Measurements from ENCODE around the gene HSD17B1. TPM values are rescaled to one million over a fixed set of nuclear protein-coding genes. Genes with fewer than 3 reads are reported as not detected.
"Not testable (repeated sequence)": the region's sequence is repeated elsewhere in the genome, so short reads cannot be mapped to it uniquely, and the experiment has no call there.

The HSD17B1 gene
- total RNA-seq, 1 experiment from 2014 or later = 1.3 TPM

- peaks cover 24% of the 10 kb centered on the region for H3K79me2 ChIP-seq (ENCODE audit: low read depth)
- TSS peak; percentile 42 for BruUV-seq (replicated peaks)
- peak overlapping the region; percentile 99 for H3K4me3 ChIP-seq
- peak overlapping the region; percentile 98 for H3K4me2 ChIP-seq
- CTCF ChIA-PET = interaction anchor here (1.1 kb wide), 1 partner anchor 9 kb away, joined by 3 read pairs; no protein-coding TSS in a partner anchor
- TF ChIP-seq CTCF (conservative IDR thresholded peaks at IDR 0.05) (no peak), EZH2 (IDR thresholded peaks at IDR 0.05; ENCODE audit: low read depth) (no peak)
- H3K9me2 ChIP-seq (ENCODE audit: insufficient read depth) = no peaks in the 10 kb centered on the region
- no peaks in the 10 kb centered on the region for H3K9me3 ChIP-seq (ENCODE audit: insufficient read depth, low read depth)
- no peaks in the 10 kb centered on the region for H4K20me1 ChIP-seq (ENCODE audit: insufficient read depth)
- DNase-seq = peak; percentile 59 to 81
- H2AFZ ChIP-seq = peak overlapping the region; percentile 83
- peaks cover 8% of the 10 kb centered on the region; the same call in 1 of the 2 replicates for H3F3A ChIP-seq (ENCODE audit: insufficient read depth, low read depth)
- no peaks in the 10 kb centered on the region for H3K4me1 ChIP-seq (replicated peaks; ENCODE audit: insufficient read depth)
- H3K36me3 ChIP-seq (ENCODE audit: low read depth) = no peaks in the 10 kb centered on the region
- POLR2A ChIA-PET (ENCODE audit: unreplicated experiment) = interaction anchor here (0.6 to 0.7 kb wide), 3 partner anchors 19 to 166 kb away, joined by 3 to 5 read pairs (median 3); partner anchors contain the start of genes NAGLU and STAT3
- intact Hi-C loops (cut with micrococcal nuclease; ENCODE audit: unreplicated experiment) = no loop called here
- H3K27me3 ChIP-seq (ENCODE audit: insufficient read depth, low read depth) = no peaks in the 10 kb centered on the region
- H3K27ac ChIP-seq = peak overlapping the region; percentile 58
Observed at GRCh38 chr17:42554250-42555121, 1.8 kb downstream of the HSD17B1 start.

GRCh38 chr17:42555122-42555622 lies 2.4 kb downstream of the HSD17B1 start:
- Histone ChIP-seq H3K4me2 (peak overlapping the region; percentile 98), H3K79me2 (ENCODE audit: low read depth) (peaks cover 24% of the 10 kb centered on the region), H2AFZ (peak overlapping the region; percentile 83), H3K4me1 (replicated peaks; ENCODE audit: insufficient read depth) (no peaks in the 10 kb centered on the region), H3K9me2 (ENCODE audit: insufficient read depth) (no peaks in the 10 kb centered on the region), H3K4me3 (peak overlapping the region; percentile 99), H3K36me3 (ENCODE audit: low read depth) (no peaks in the 10 kb centered on the region), H3K27me3 (ENCODE audit: insufficient read depth, low read depth) (no peaks in the 10 kb centered on the region), H4K20me1 (ENCODE audit: insufficient read depth) (no peaks in the 10 kb centered on the region), H3K27ac (peak overlapping the region; percentile 58), H3K9me3 (ENCODE audit: insufficient read depth, low read depth) (no peaks in the 10 kb centered on the region), H3F3A (ENCODE audit: insufficient read depth, low read depth) (peaks cover 11% of the 10 kb centered on the region; the same call in 1 of the 2 replicates)
- TF ChIP-seq CTCF (conservative IDR thresholded peaks at IDR 0.05) (no peak), EZH2 (IDR thresholded peaks at IDR 0.05; ENCODE audit: low read depth) (no peak)
- ChIA-PET CTCF (interaction anchor here (1.1 kb wide), 1 partner anchor 8 kb away, joined by 3 read pairs; no protein-coding TSS in a partner anchor), POLR2A (ENCODE audit: unreplicated experiment) (interaction anchor here (0.6 to 0.7 kb wide), 4 partner anchors 19 to 167 kb away, joined by 3 to 5 read pairs (median 4); partner anchors contain the start of genes NAGLU and STAT3)
- TSS peak; percentile 85 for BruUV-seq (replicated peaks)
- no peak for DNase-seq
- intact Hi-C loops (cut with micrococcal nuclease; ENCODE audit: unreplicated experiment) = no loop called here

GRCh38 chr17:42555961-42556617 lies 3.4 kb downstream of the HSD17B1 start:
- H2AFZ ChIP-seq; intact Hi-C loops (cut with micrococcal nuclease; ENCODE audit: unreplicated experiment); H4K20me1 ChIP-seq (ENCODE audit: insufficient read depth); H3K36me3 ChIP-seq (ENCODE audit: low read depth); CTCF ChIA-PET; H3K9me3 ChIP-seq (ENCODE audit: insufficient read depth, low read depth); H3K9me2 ChIP-seq (ENCODE audit: insufficient read depth); BruUV-seq (replicated peaks); H3K27me3 ChIP-seq (ENCODE audit: insufficient read depth, low read depth); H3K27ac ChIP-seq; DNase-seq; H3K4me1 ChIP-seq (replicated peaks; ENCODE audit: insufficient read depth): not testable (repeated sequence)
- TF ChIP-seq CTCF (conservative IDR thresholded peaks at IDR 0.05) = 0 out of 2 replicates have a peak, but pooled peaks have one; percentile 20
- peaks cover 20% of the 10 kb centered on the region; the same call in 1 of the 2 replicates for H3F3A ChIP-seq (ENCODE audit: insufficient read depth, low read depth)
- peak overlapping the region; percentile 99; the same call in 1 of the 2 replicates for H3K4me3 ChIP-seq
- POLR2A ChIA-PET (ENCODE audit: unreplicated experiment) = interaction anchor here (0.7 kb wide), 1 partner anchor 152 kb away, joined by 5 read pairs; no protein-coding TSS in a partner anchor
- peak overlapping the region; percentile 98; the same call in 1 of the 2 replicates for H3K4me2 ChIP-seq
- peaks cover 24% of the 10 kb centered on the region for H3K79me2 ChIP-seq (ENCODE audit: low read depth)
